H9 (cell line): ENCODE data around the gene CDHR2. TPM values are rescaled to one million over a fixed set of nuclear protein-coding genes. Genes with fewer than 3 reads are reported as not detected.

Source experiments
- DNase-seq: peaks from one replicate; pipeline ENCODE4 v3.0.0-alpha.2; 2017
- H2AFZ ChIP-seq: one replicate; pipeline ENCODE4 v1.6.1; 2013; ENCODE audit warnings: mild to moderate bottlenecking, low read length, control low read depth, moderate library complexity
- H2AK5ac ChIP-seq: 2 replicates; pipeline ENCODE4 v1.6.1; 2013; ENCODE audit warnings: low read length, control low read depth, mixed read lengths; ENCODE audit not compliant: insufficient read length
- H2BK120ac ChIP-seq: one replicate; pipeline ENCODE4 v1.6.1; 2013; ENCODE audit warnings: low read depth, mild to moderate bottlenecking, low read length, control low read depth, inconsistent platforms; ENCODE audit not compliant: poor library complexity, severe bottlenecking
- H2BK12ac ChIP-seq: 2 replicates; pipeline ENCODE4 v1.6.1; 2013; ENCODE audit warnings: low read length, control low read depth, mixed read lengths, low read depth; ENCODE audit not compliant: insufficient read length
- H2BK15ac ChIP-seq: 2 replicates; pipeline ENCODE4 v1.6.1; 2013; ENCODE audit warnings: low read depth, low read length, control low read depth
- H2BK20ac ChIP-seq: one replicate; pipeline ENCODE4 v1.6.1; 2013; ENCODE audit warnings: low read depth, mild to moderate bottlenecking, low read length, control low read depth, inconsistent platforms; ENCODE audit not compliant: poor library complexity, severe bottlenecking
- H2BK5ac ChIP-seq: 2 replicates; pipeline ENCODE4 v1.6.1; 2013; ENCODE audit warnings: low read length, control low read depth, mixed read lengths; ENCODE audit not compliant: insufficient read length
- H3K14ac ChIP-seq: 2 replicates; pipeline ENCODE4 v1.6.1; 2013; ENCODE audit warnings: low read length, control low read depth; ENCODE audit not compliant: insufficient read depth
- H3K18ac ChIP-seq: 2 replicates; pipeline ENCODE4 v1.6.1; 2013; ENCODE audit warnings: low read depth, mild to moderate bottlenecking, mixed read lengths, low read length, control low read depth; ENCODE audit not compliant: insufficient read length
- H3K23ac ChIP-seq: 2 replicates; pipeline ENCODE4 v1.6.1; 2013; ENCODE audit warnings: low read length, control low read depth, mixed read lengths, low read depth; ENCODE audit not compliant: insufficient read length
- H3K23me2 ChIP-seq: 2 replicates; pipeline ENCODE4 v1.6.1; 2013; ENCODE audit warnings: low read depth, mild to moderate bottlenecking, mixed read lengths, low read length, control low read depth; ENCODE audit not compliant: insufficient read length, poor library complexity, severe bottlenecking
- H3K27ac ChIP-seq: 2 replicates; pipeline ENCODE4 v1.5.1; 2013; ENCODE audit warnings: low read length, control low read depth, mixed read lengths, low read depth; ENCODE audit not compliant: insufficient read length
- H3K27me3 ChIP-seq: 2 replicates; pipeline ENCODE4 v1.6.1; 2013; ENCODE audit warnings: low read length, control low read depth, inconsistent platforms; ENCODE audit not compliant: insufficient read depth
- H3K4ac ChIP-seq: 2 replicates; pipeline ENCODE4 v1.6.1; 2013; ENCODE audit warnings: low read depth, mild to moderate bottlenecking, control low read depth, inconsistent platforms, low read length, moderate library complexity
- H3K4me1 ChIP-seq: 2 replicates; pipeline ENCODE4 v1.6.1; 2013; ENCODE audit warnings: low read length, control low read depth, inconsistent platforms; ENCODE audit not compliant: insufficient read depth
- H3K4me2 ChIP-seq: 2 replicates; pipeline ENCODE4 v1.6.1; 2013; ENCODE audit warnings: low read length, control low read depth, mixed read lengths; ENCODE audit not compliant: insufficient read length, insufficient read depth
- H3K56ac ChIP-seq: 2 replicates; pipeline ENCODE4 v1.6.1; 2013; ENCODE audit warnings: low read depth, mild to moderate bottlenecking, mixed read lengths, low read length, control low read depth; ENCODE audit not compliant: insufficient read length
- H3K79me1 ChIP-seq: 2 replicates; pipeline ENCODE4 v1.6.1; 2013; ENCODE audit warnings: low read depth, mild to moderate bottlenecking, moderate library complexity, low read length, control low read depth, inconsistent platforms; ENCODE audit not compliant: insufficient read depth, poor library complexity, severe bottlenecking
- H3K79me2 ChIP-seq: 2 replicates; pipeline ENCODE4 v1.6.1; 2013; ENCODE audit warnings: low read length, control low read depth, inconsistent platforms; ENCODE audit not compliant: insufficient read depth
- H3K9ac ChIP-seq: 2 replicates; pipeline ENCODE4 v1.6.1; 2013; ENCODE audit warnings: low read length, control low read depth, mixed read lengths; ENCODE audit not compliant: insufficient read length; ENCODE audit errors: extremely low read depth
- H3K9me3 ChIP-seq: one replicate; pipeline ENCODE4 v1.6.1; 2013; ENCODE audit warnings: low read depth, low read length, inconsistent platforms; ENCODE audit not compliant: control insufficient read depth
- H3T11ph ChIP-seq: one replicate; pipeline ENCODE4 v1.6.1; 2013; ENCODE audit warnings: mild to moderate bottlenecking, low read length, control low read depth, inconsistent platforms
- H4K20me1 ChIP-seq: one replicate; pipeline ENCODE4 v1.6.1; 2013; ENCODE audit not compliant: control insufficient read depth, insufficient read length, insufficient read depth
- H4K5ac ChIP-seq: 2 replicates; pipeline ENCODE4 v1.6.1; 2013; ENCODE audit warnings: low read depth, mild to moderate bottlenecking, mixed read lengths, low read length, control low read depth; ENCODE audit not compliant: insufficient read length
- H4K8ac ChIP-seq: replicated peaks from 2 replicates; pipeline ENCODE4 v1.6.1; 2013; ENCODE audit warnings: low read length, control low read depth, mixed read lengths, low read depth; ENCODE audit not compliant: insufficient read length
- H4K91ac ChIP-seq: 2 replicates; pipeline ENCODE4 v1.6.1; 2013; ENCODE audit warnings: low read depth, mild to moderate bottlenecking, moderate library complexity, mixed read lengths, low read length, control low read depth; ENCODE audit not compliant: insufficient read length
- H3K27ac Mint-ChIP-seq, 3 experiments: 2 replicates in 2 of 3; 3 replicates in 1 of 3; pipeline ENCODE4 v1.8.0; 2020 to 2021; ENCODE audit warnings: mixed read lengths in 3 of 3, mild to moderate bottlenecking in 1 of 3, moderate library complexity in 1 of 3
- H3K27me3 Mint-ChIP-seq: 2 replicates; pipeline ENCODE4 v1.8.0; 2021; ENCODE audit warnings: low read depth, mild to moderate bottlenecking, moderate library complexity, mixed read lengths
- H3K36me3 Mint-ChIP-seq, 3 experiments: 2 replicates in 2 of 3; 3 replicates in 1 of 3; pipeline ENCODE4 v1.8.0; 2020 to 2021; ENCODE audit warnings: low read depth in 3 of 3, mixed read lengths in 3 of 3; ENCODE audit not compliant: insufficient read depth in 1 of 3
- H3K4me1 Mint-ChIP-seq, 2 experiments: 2 replicates each; pipeline ENCODE4 v1.8.0; 2020; ENCODE audit warnings: mixed read lengths in 2 of 2
- H3K4me3 Mint-ChIP-seq, 2 experiments: 2 replicates in 1 of 2; 3 replicates in 1 of 2; pipeline ENCODE4 v1.8.0; 2020 to 2021; ENCODE audit warnings: mild to moderate bottlenecking in 2 of 2, mixed read lengths in 2 of 2, moderate library complexity in 1 of 2
- H3K9me3 Mint-ChIP-seq, 2 experiments: 2 replicates in 1 of 2; 3 replicates in 1 of 2; pipeline ENCODE4 v1.8.0; 2020; ENCODE audit warnings: mild to moderate bottlenecking in 2 of 2, mixed read lengths in 2 of 2, moderate library complexity in 1 of 2
- CTCF ChIP-seq: fragments of 200-600 bp; sonication (generic); conservative IDR thresholded peaks from 3 replicates; pipeline ENCODE4 v1.8.0; 2021; ENCODE audit warnings: antibody characterized with exemption, mild to moderate bottlenecking
- WGBS: extraction: QIAGEN DNeasy Blood & Tissue Kit; methylation state at CpG from one replicate; pipeline ENCODE4 v1.1.7; 2013; ENCODE audit warnings: missing lambda C conversion rate, low lambda C conversion rate, mixed read lengths; ENCODE audit not compliant: insufficient read length; ENCODE audit errors: extremely low coverage; 5-methylcytosine and 5-hydroxymethylcytosine counted together
- total RNA-seq: library from RNA; stranded (reverse); gene quantifications from 2 replicates; pipeline ENCODE4 v1.2.1, GENCODE V29; 2021

Gene CDHR2
- total RNA-seq, 1 experiment from 2014 or later = 0.90 TPM

- WGBS = no CpG with 5 or more reads among the region's 5 CpGs
- H4K8ac ChIP-seq = no peak overlapping the region
Observed at GRCh38 chr5:176627582-176627981, 78.4 kb downstream of the CDHR2 start.

More at GRCh38 chr5:176627582-176627981, 78.4 kb downstream of the CDHR2 start:
- no peak overlapping the region; a peak in 1 of 5 replicates for H3K4me3 Mint-ChIP-seq
- no peak overlapping the region for H3K18ac ChIP-seq
- H3K23me2 ChIP-seq = peaks cover 8% of the 10 kb centered on the region
- H2BK120ac ChIP-seq = no peak overlapping the region
- no peak overlapping the region for H2AK5ac ChIP-seq
- H3K36me3 Mint-ChIP-seq = no peaks in the 10 kb centered on the region; a peak in 1 of 7 replicates
- H2BK20ac ChIP-seq = no peak overlapping the region
- no peak overlapping the region for H3K14ac ChIP-seq
- H3T11ph ChIP-seq = no peak overlapping the region
- no peak overlapping the region for H2BK5ac ChIP-seq
- no peaks in the 10 kb centered on the region for H3K4me1 ChIP-seq
- no peaks in the 10 kb centered on the region for H3K79me2 ChIP-seq
- H3K79me1 ChIP-seq = no peaks in the 10 kb centered on the region
- no peak overlapping the region for H3K4ac ChIP-seq
- H2AFZ ChIP-seq = no peak overlapping the region
- H3K4me1 Mint-ChIP-seq = peaks cover 11 to 32% of the 10 kb centered on the region in 2 experiments
- no peak for DNase-seq
- H3K23ac ChIP-seq = no peak overlapping the region
- no peak overlapping the region for H4K91ac ChIP-seq
- H3K56ac ChIP-seq = no peak overlapping the region
- no peak overlapping the region for H4K5ac ChIP-seq
- no peak overlapping the region for H2BK12ac ChIP-seq
- TF ChIP-seq CTCF = no peak
- no peak overlapping the region for H3K4me2 ChIP-seq
- peaks cover 76% of the 10 kb centered on the region for H3K27me3 Mint-ChIP-seq
- no peak overlapping the region for H3K27ac ChIP-seq
- no peak overlapping the region for H2BK15ac ChIP-seq
- H3K9me3 ChIP-seq = no peaks in the 10 kb centered on the region
- peaks cover 6% of the 10 kb centered on the region; the same call in 1 of the 2 replicates for H3K27me3 ChIP-seq
- H3K9me3 Mint-ChIP-seq = no peaks in the 10 kb centered on the region; a peak in 1 of 5 replicates
- no peak overlapping the region for H3K9ac ChIP-seq
- no peak overlapping the region for H3K27ac Mint-ChIP-seq
- H4K20me1 ChIP-seq = no peaks in the 10 kb centered on the region
